WTC11 (cell line): ENCODE results near the gene EREG. TPM values are rescaled to one million over a fixed set of nuclear protein-coding genes. Genes with fewer than 3 reads are reported as not detected.

Experiments used
- ATAC-seq: fragments of 200-7000 bp; cut with Tn5 transposase; 2 replicates; pipeline ENCODE4 v1.10.0; 2021; ENCODE audit warnings: mild to moderate bottlenecking, moderate library complexity
- CTCF ChIA-PET: fragments of 300-600 bp; sonication (Branson Sonifier 250); formaldehyde crosslinking; loops from one replicate; lab custom pipeline; 2021; ENCODE audit warnings: antibody characterized with exemption; lab: Charles Lee
- POLR2A ChIA-PET: fragments of 350-600 bp; sonication (Branson Sonifier 250); formaldehyde crosslinking; loops from one replicate; lab custom pipeline; 2021; ENCODE audit warnings: antibody characterized with exemption; lab: Charles Lee
- DNase-seq: peaks from one replicate; pipeline ENCODE4 v3.0.0; 2021; ENCODE audit warnings: low spot score
- H3K27ac Mint-ChIP-seq: 2 replicates; pipeline ENCODE4 v1.8.0; 2021; ENCODE audit warnings: mixed read lengths
- H3K27me3 Mint-ChIP-seq: 2 replicates; pipeline ENCODE4 v1.8.0; 2021; ENCODE audit warnings: low read depth, mild to moderate bottlenecking, moderate library complexity, mixed read lengths
- H3K36me3 Mint-ChIP-seq: 2 replicates; pipeline ENCODE4 v1.8.0; 2021; ENCODE audit warnings: mixed read lengths
- H3K4me1 Mint-ChIP-seq: 2 replicates; pipeline ENCODE4 v1.8.0; 2022; ENCODE audit warnings: mixed read lengths
- H3K4me3 Mint-ChIP-seq: 2 replicates; pipeline ENCODE4 v1.8.0; 2021; ENCODE audit warnings: mild to moderate bottlenecking, moderate library complexity, mixed read lengths
- H3K9me3 Mint-ChIP-seq: 2 replicates; pipeline ENCODE4 v1.8.0; 2021; ENCODE audit warnings: mixed read lengths
- FOXJ3 ChIP-seq: sonication (generic); formaldehyde crosslinking; IDR thresholded peaks from 2 replicates; pipeline ENCODE4 v1.9.0; 2021; ENCODE audit warnings: missing genetic modification reagents, mild to moderate bottlenecking, borderline replicate concordance
- IRF2 ChIP-seq: sonication (generic); formaldehyde crosslinking; IDR thresholded peaks from 2 replicates; pipeline ENCODE4 v1.8.0; 2022; ENCODE audit warnings: low read depth, missing genetic modification reagents, borderline replicate concordance
- NR2C2 ChIP-seq: sonication (generic); formaldehyde crosslinking; IDR thresholded peaks from 2 replicates; pipeline ENCODE4 v1.8.0; 2022; ENCODE audit warnings: mild to moderate bottlenecking, missing genetic modification reagents
- TEAD1 ChIP-seq: sonication (generic); formaldehyde crosslinking; IDR thresholded peaks from 2 replicates; pipeline ENCODE4 v1.8.0; 2022; ENCODE audit warnings: mild to moderate bottlenecking, missing genetic modification reagents
- ZNF138 ChIP-seq: sonication (generic); formaldehyde crosslinking; conservative IDR thresholded peaks from 2 replicates; pipeline ENCODE4 v1.8.1; 2022; ENCODE audit warnings: mild to moderate bottlenecking, moderate library complexity, missing genetic modification reagents
- ZNF423 ChIP-seq: fragments of 250-450 bp; sonication (Bioruptor Pico); IDR thresholded peaks from 2 replicates; pipeline ENCODE4 v2.1.2; 2022; ENCODE audit warnings: mild to moderate bottlenecking, moderate library complexity
- total RNA-seq: library from RNA; stranded (reverse); gene quantifications from 3 replicates; pipeline ENCODE4 v1.2.3, GENCODE V29; 2021
- TF ChIP-seq, protein P1 (sequence below): sonication (generic); formaldehyde crosslinking; IDR thresholded peaks from 2 replicates; pipeline ENCODE4 v1.8.1; 2023; ENCODE audit warnings: mild to moderate bottlenecking, missing genetic modification reagents
- TF ChIP-seq, protein P2 (sequence below): sonication (generic); formaldehyde crosslinking; IDR thresholded peaks from 2 replicates; pipeline ENCODE4 v1.8.1; 2022; ENCODE audit warnings: mild to moderate bottlenecking, moderate library complexity, missing genetic modification reagents
- TF ChIP-seq, protein P3 (sequence below): sonication (generic); formaldehyde crosslinking; IDR thresholded peaks from 2 replicates; pipeline ENCODE4 v1.8.0; 2022; ENCODE audit warnings: mild to moderate bottlenecking, missing genetic modification reagents
- TF ChIP-seq, protein P4 (sequence below): fragments of 250-450 bp; sonication (Bioruptor Pico); IDR thresholded peaks from 2 replicates; pipeline ENCODE4 v1.9.0; 2021; ENCODE audit warnings: moderate library complexity, mild to moderate bottlenecking, inconsistent platforms, borderline replicate concordance
- TF ChIP-seq, protein P5 (sequence below): fragments of 250-450 bp; sonication (Bioruptor Pico); IDR thresholded peaks from 2 replicates; pipeline ENCODE4 v1.9.0; 2021; ENCODE audit warnings: mild to moderate bottlenecking
- TF ChIP-seq, protein P6 (sequence below): sonication (generic); formaldehyde crosslinking; IDR thresholded peaks from 2 replicates; pipeline ENCODE4 v1.8.0; 2022; ENCODE audit warnings: missing genetic modification reagents

EREG gene
- total RNA-seq, 1 experiment from 2014 or later: 0.09 TPM

DNA sequence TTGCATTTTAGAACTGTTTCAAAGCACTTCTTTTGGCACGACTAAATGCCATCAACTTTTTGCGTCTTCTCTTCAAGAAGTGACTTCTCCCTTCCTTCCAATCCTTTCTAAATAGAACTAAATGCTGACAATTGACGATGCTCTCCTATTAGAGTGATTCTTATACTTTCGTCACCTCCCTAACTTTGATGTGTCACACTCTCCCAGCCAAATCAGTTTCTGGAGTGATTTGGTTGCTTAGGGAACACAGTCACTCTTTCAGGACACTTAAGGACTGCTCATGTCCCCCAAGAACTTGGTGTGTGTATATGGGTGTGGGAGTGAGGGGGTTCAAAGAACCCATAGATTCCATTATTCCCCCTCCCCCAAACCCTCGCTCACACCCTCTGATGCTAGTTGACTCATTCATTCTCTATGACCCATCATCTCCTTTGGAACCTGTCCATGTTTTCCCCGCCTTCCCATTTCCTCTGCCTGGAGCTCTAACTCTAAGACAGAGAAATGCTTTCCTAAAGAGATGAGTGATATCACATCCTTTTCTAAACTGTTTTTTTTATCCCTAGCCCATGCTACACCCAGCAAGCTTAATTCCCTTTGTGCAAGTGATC lies 53.2 kb downstream of the EREG start (continued):
- TF ChIP-seq, protein P1, sequence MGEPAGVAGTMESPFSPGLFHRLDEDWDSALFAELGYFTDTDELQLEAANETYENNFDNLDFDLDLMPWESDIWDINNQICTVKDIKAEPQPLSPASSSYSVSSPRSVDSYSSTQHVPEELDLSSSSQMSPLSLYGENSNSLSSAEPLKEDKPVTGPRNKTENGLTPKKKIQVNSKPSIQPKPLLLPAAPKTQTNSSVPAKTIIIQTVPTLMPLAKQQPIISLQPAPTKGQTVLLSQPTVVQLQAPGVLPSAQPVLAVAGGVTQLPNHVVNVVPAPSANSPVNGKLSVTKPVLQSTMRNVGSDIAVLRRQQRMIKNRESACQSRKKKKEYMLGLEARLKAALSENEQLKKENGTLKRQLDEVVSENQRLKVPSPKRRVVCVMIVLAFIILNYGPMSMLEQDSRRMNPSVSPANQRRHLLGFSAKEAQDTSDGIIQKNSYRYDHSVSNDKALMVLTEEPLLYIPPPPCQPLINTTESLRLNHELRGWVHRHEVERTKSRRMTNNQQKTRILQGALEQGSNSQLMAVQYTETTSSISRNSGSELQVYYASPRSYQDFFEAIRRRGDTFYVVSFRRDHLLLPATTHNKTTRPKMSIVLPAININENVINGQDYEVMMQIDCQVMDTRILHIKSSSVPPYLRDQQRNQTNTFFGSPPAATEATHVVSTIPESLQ (CRISPR knock-in tag): no peak
- TF ChIP-seq, protein P2, sequence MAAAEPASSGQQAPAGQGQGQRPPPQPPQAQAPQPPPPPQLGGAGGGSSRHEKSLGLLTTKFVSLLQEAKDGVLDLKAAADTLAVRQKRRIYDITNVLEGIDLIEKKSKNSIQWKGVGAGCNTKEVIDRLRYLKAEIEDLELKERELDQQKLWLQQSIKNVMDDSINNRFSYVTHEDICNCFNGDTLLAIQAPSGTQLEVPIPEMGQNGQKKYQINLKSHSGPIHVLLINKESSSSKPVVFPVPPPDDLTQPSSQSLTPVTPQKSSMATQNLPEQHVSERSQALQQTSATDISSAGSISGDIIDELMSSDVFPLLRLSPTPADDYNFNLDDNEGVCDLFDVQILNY (CRISPR knock-in tag): no peak
- no peak for TF ChIP-seq IRF2 (CRISPR knock-in tag)
- TF ChIP-seq, all 79 proteins: peak for 0

DNA sequence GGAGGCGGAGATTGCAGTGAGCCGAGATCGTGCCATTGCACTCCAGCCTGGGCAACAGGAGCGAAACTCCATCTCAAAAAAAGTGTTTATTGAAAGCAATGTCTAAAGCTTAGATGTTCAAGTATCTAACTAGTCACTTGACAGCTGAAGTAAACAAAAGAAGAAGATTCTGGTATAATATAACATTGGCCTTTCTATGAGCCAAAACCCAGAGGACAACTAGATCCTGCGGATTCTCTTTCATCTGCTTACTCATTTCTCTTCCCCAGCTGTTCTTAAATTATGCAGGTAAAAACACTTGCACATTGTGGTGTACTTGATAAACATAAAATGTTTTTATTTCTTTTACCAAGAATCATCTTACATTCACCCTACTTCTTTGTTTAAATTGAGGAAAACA lies 55.9 kb downstream of the EREG start:
- H3K27ac Mint-ChIP-seq: no peak overlapping the region
- no peak overlapping the region for H3K4me3 Mint-ChIP-seq
- H3K4me1 Mint-ChIP-seq: peaks cover 16% of the 10 kb centered on the region
- H3K9me3 Mint-ChIP-seq: peaks cover 13% of the 10 kb centered on the region
- ChIA-PET POLR2A (no interaction called here), CTCF (no interaction called here)
- no peak for DNase-seq
- H3K36me3 Mint-ChIP-seq: peaks cover 7% of the 10 kb centered on the region
- no peak for ATAC-seq
- H3K27me3 Mint-ChIP-seq: peaks cover 3% of the 10 kb centered on the region; the same call in 1 of the 2 replicates
- no peak for TF ChIP-seq TEAD1 (CRISPR knock-in tag)
- TF ChIP-seq, protein P3, sequence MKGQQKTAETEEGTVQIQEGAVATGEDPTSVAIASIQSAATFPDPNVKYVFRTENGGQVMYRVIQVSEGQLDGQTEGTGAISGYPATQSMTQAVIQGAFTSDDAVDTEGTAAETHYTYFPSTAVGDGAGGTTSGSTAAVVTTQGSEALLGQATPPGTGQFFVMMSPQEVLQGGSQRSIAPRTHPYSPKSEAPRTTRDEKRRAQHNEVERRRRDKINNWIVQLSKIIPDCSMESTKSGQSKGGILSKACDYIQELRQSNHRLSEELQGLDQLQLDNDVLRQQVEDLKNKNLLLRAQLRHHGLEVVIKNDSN (CRISPR knock-in tag): no peak
- no peak for TF ChIP-seq ZNF423 (CRISPR knock-in tag)
- no peak for TF ChIP-seq IRF2 (CRISPR knock-in tag)
- TF ChIP-seq, protein P4, sequence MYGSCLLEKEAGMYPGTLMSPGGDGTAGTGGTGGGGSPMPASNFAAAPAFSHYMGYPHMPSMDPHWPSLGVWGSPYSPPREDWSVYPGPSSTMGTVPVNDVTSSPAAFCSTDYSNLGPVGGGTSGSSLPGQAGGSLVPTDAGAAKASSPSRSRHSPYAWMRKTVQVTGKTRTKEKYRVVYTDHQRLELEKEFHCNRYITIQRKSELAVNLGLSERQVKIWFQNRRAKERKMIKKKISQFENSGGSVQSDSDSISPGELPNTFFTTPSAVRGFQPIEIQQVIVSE (CRISPR knock-in tag): no peak
- TF ChIP-seq, protein P5, sequence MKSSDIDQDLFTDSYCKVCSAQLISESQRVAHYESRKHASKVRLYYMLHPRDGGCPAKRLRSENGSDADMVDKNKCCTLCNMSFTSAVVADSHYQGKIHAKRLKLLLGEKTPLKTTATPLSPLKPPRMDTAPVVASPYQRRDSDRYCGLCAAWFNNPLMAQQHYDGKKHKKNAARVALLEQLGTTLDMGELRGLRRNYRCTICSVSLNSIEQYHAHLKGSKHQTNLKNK: no peak
- TF ChIP-seq, protein P6, sequence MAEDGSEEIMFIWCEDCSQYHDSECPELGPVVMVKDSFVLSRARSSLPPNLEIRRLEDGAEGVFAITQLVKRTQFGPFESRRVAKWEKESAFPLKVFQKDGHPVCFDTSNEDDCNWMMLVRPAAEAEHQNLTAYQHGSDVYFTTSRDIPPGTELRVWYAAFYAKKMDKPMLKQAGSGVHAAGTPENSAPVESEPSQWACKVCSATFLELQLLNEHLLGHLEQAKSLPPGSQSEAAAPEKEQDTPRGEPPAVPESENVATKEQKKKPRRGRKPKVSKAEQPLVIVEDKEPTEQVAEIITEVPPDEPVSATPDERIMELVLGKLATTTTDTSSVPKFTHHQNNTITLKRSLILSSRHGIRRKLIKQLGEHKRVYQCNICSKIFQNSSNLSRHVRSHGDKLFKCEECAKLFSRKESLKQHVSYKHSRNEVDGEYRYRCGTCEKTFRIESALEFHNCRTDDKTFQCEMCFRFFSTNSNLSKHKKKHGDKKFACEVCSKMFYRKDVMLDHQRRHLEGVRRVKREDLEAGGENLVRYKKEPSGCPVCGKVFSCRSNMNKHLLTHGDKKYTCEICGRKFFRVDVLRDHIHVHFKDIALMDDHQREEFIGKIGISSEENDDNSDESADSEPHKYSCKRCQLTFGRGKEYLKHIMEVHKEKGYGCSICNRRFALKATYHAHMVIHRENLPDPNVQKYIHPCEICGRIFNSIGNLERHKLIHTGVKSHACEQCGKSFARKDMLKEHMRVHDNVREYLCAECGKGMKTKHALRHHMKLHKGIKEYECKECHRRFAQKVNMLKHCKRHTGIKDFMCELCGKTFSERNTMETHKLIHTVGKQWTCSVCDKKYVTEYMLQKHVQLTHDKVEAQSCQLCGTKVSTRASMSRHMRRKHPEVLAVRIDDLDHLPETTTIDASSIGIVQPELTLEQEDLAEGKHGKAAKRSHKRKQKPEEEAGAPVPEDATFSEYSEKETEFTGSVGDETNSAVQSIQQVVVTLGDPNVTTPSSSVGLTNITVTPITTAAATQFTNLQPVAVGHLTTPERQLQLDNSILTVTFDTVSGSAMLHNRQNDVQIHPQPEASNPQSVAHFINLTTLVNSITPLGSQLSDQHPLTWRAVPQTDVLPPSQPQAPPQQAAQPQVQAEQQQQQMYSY (CRISPR knock-in tag): no peak
- TF ChIP-seq, all 79 proteins: peak for 0

DNA sequence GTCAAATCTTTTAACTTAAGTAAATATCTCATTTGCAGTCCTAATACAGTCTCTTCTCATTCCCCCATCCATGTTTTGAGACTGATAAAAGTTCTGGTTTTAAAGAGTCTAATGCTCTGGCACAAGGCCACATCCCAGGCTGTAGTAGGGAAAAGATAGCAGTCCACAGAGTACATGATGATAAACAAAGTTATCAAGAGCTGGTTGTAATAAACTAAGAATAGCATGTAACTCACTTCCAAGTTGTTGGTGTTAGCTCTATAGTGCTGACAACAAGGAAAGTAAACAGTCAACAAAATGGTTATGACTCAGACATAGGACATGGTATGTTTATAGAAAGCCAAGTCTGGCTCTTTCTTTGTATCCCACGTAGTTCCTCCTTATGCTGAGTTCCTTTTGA lies 58.2 kb downstream of the EREG start:
- DNase-seq (no peak), ATAC-seq (no peak)
- Mint-ChIP-seq H3K4me3 (no peak overlapping the region), H3K27ac (peak overlapping the region; percentile 43; the same call in 1 of the 2 replicates), H3K9me3 (peaks cover 13% of the 10 kb centered on the region), H3K36me3 (peaks cover 7% of the 10 kb centered on the region), H3K4me1 (peaks cover 16% of the 10 kb centered on the region), H3K27me3 (no peaks in the 10 kb centered on the region; the same call in 1 of the 2 replicates)
- ChIA-PET CTCF (no interaction called here), POLR2A (no interaction called here)
- TF ChIP-seq, protein P5: no peak

DNA sequence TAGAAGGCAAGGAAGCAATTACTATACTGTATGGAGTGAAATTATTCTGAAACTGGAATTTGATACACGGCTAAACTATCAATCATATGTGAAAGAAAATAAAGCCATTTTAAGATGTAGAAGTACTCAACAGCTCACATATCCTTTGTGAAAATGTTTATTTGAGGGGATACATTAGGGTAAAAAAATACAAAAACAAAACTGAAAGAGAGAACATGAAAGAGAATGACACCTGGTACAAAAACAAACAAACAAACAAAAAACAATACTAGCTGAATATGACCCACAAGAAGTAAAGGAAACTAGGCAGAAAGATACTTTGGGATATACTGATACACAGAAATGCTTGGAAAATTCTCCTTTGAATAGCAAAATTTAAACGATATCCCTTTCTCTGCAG lies 59.2 kb downstream of the EREG start:
- H3K9me3 Mint-ChIP-seq: peaks cover 10% of the 10 kb centered on the region
- DNase-seq: no peak
- CTCF ChIA-PET: no interaction called here

More for the DNA sequence above, 59.2 kb downstream of the EREG start:
- no peak for ATAC-seq
- POLR2A ChIA-PET: no interaction called here
- peaks cover 7% of the 10 kb centered on the region for H3K36me3 Mint-ChIP-seq
- H3K4me1 Mint-ChIP-seq: peaks cover 16% of the 10 kb centered on the region
- no peaks in the 10 kb centered on the region for H3K27me3 Mint-ChIP-seq
- H3K4me3 Mint-ChIP-seq: no peak overlapping the region
- no peak overlapping the region for H3K27ac Mint-ChIP-seq
- TF ChIP-seq NR2C2 (CRISPR knock-in tag) (no peak), FOXJ3 (CRISPR knock-in tag) (no peak), ZNF138 (CRISPR knock-in tag) (no peak)
